H1 (cell line): ENCODE data around the gene GIMAP2.

Experiments used
- BACH1 ChIP-seq: IDR thresholded peaks from 2 replicates; pipeline ENCODE4 v1.6.1; 2012; ENCODE audit warnings: low read length, improper control_type of control experiment
- CHD1 ChIP-seq: IDR thresholded peaks from 2 replicates; pipeline ENCODE4 v1.6.1; 2012; ENCODE audit warnings: low read depth, low read length, improper control_type of control experiment
- EZH2 ChIP-seq: fragments of 200-600 bp; sonication (generic); IDR thresholded peaks from 2 replicates; pipeline ENCODE4 v1.7.1; 2012; ENCODE audit warnings: low read depth, mild to moderate bottlenecking, moderate library complexity, low read length, inconsistent platforms; ENCODE audit not compliant: severe bottlenecking
- GTF2F1 ChIP-seq: IDR thresholded peaks from 2 replicates; pipeline ENCODE4 v1.6.1; 2012; ENCODE audit warnings: low read depth, low read length, improper control_type of control experiment, borderline replicate concordance
- JUN ChIP-seq: IDR thresholded peaks from 2 replicates; pipeline ENCODE4 v1.6.1; 2011; ENCODE audit warnings: low read depth, mild to moderate bottlenecking, improper control_type of control experiment, low read length
- POLR2A ChIP-seq, 2 experiments: IDR thresholded peaks; 1 replicate in 1 of 2; 2 replicates in 1 of 2; pipeline ENCODE4 v1.6.1; 2011; ENCODE audit warnings: low read depth in 2 of 2, low read length in 2 of 2, mild to moderate bottlenecking in 2 of 2; ENCODE audit errors: control extremely low read depth in 1 of 2
- POLR2AphosphoS5 ChIP-seq: IDR thresholded peaks from 2 replicates; pipeline ENCODE4 v1.6.1; 2011; ENCODE audit warnings: low read depth, low read length
- RAD21 ChIP-seq, 2 experiments: IDR thresholded peaks in 1 of 2; conservative IDR thresholded peaks in 1 of 2; 2 replicates each; pipeline ENCODE4 v1.6.1; 2011; ENCODE audit warnings: low read depth in 2 of 2, low read length in 2 of 2, improper control_type of control experiment in 1 of 2, inconsistent platforms in 1 of 2, mild to moderate bottlenecking in 1 of 2, moderate library complexity in 1 of 2
- SIN3A ChIP-seq, 2 experiments: IDR thresholded peaks in 1 of 2; conservative IDR thresholded peaks in 1 of 2; 2 replicates each; pipeline ENCODE4 v1.6.1; 2011 to 2012; ENCODE audit warnings: low read length in 2 of 2, improper control_type of control experiment in 1 of 2, low read depth in 1 of 2, mild to moderate bottlenecking in 1 of 2
- ZNF274 ChIP-seq: IDR thresholded peaks from 2 replicates; pipeline ENCODE4 v1.7.0; 2012; ENCODE audit warnings: low read length, borderline replicate concordance; ENCODE audit errors: extremely low read depth
- TF ChIP-seq, protein P1 (sequence below), 3 experiments: IDR thresholded peaks; 1 replicate in 2 of 3; 2 replicates in 1 of 3; pipeline versions ENCODE4 v1.5.1 to v1.6.1; 2011; ENCODE audit warnings: low read length in 3 of 3, mild to moderate bottlenecking in 3 of 3, inconsistent platforms in 2 of 3, low read depth in 1 of 3, moderate library complexity in 1 of 3; ENCODE audit not compliant: insufficient read depth in 1 of 3; ENCODE audit errors: control extremely low read depth in 1 of 3
- TF ChIP-seq, protein P2 (sequence below): IDR thresholded peaks from 2 replicates; pipeline ENCODE4 v1.6.1; 2012; ENCODE audit warnings: low read length, inconsistent platforms

DNA sequence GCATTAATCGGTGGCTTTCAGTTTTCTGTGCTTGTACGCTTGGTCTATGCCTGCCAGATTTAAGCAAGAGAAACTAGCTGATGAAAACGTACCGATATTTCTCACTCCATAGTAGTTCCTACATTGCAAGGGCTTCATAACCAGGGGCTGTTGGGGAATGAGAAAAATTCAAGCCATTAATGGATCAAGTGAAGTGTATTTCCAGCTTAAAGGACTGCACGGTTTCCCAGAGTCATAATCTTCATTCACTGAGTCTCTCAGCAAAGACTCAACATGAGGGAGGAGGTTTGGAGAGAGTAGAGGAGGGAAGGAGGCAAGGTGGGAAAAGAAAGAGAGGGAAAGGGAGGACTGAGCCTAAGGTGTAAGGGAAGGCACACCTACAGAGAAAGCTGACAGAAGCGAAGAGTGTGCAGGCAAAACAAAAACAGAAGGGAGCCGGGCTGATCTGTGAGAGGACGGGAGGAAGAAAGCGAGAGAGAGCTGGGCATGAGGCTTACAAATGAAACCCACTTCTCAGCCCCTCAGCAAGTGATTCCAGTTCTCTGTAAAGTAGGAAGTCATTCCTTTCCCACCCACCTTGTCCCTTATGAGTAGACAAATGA lies 625 bp downstream of the GIMAP2 start:
- TF ChIP-seq ZNF274 (no peak), RAD21 (IDR thresholded peaks at IDR 0.05 in 1 of 2, conservative IDR thresholded peaks at IDR 0.05 in 1 of 2; ENCODE audit: low read depth in 2 of 2, low read length in 2 of 2) (no peak), BACH1 (no peak), EZH2 (no peak), GTF2F1 (no peak), CHD1 (no peak), POLR2AphosphoS5 (no peak), JUN (no peak), SIN3A (conservative IDR thresholded peaks at IDR 0.05 in 1 of 2, IDR thresholded peaks at IDR 0.05 in 1 of 2; ENCODE audit: low read depth in 1 of 2, low read length in 2 of 2) (no peak), POLR2A (IDR thresholded peaks at IDR 0.05; ENCODE audit: control extremely low read depth in 1 of 2, low read depth in 2 of 2, low read length in 2 of 2) (no peak)
- TF ChIP-seq, protein P1, sequence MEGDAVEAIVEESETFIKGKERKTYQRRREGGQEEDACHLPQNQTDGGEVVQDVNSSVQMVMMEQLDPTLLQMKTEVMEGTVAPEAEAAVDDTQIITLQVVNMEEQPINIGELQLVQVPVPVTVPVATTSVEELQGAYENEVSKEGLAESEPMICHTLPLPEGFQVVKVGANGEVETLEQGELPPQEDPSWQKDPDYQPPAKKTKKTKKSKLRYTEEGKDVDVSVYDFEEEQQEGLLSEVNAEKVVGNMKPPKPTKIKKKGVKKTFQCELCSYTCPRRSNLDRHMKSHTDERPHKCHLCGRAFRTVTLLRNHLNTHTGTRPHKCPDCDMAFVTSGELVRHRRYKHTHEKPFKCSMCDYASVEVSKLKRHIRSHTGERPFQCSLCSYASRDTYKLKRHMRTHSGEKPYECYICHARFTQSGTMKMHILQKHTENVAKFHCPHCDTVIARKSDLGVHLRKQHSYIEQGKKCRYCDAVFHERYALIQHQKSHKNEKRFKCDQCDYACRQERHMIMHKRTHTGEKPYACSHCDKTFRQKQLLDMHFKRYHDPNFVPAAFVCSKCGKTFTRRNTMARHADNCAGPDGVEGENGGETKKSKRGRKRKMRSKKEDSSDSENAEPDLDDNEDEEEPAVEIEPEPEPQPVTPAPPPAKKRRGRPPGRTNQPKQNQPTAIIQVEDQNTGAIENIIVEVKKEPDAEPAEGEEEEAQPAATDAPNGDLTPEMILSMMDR (IDR thresholded peaks at IDR 0.05; ENCODE audit: control extremely low read depth in 1 of 3, insufficient read depth in 1 of 3, low read depth in 1 of 3, low read length in 3 of 3): no peak
- TF ChIP-seq, protein P2, sequence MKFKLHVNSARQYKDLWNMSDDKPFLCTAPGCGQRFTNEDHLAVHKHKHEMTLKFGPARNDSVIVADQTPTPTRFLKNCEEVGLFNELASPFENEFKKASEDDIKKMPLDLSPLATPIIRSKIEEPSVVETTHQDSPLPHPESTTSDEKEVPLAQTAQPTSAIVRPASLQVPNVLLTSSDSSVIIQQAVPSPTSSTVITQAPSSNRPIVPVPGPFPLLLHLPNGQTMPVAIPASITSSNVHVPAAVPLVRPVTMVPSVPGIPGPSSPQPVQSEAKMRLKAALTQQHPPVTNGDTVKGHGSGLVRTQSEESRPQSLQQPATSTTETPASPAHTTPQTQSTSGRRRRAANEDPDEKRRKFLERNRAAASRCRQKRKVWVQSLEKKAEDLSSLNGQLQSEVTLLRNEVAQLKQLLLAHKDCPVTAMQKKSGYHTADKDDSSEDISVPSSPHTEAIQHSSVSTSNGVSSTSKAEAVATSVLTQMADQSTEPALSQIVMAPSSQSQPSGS: no peak
